T-helper 17 cell (primary cell): ENCODE measurements around the gene LCN1. TPM values are rescaled to one million over a fixed set of nuclear protein-coding genes. Genes with fewer than 3 reads are reported as not detected.
"Not testable (repeated sequence)": the region's sequence is repeated elsewhere in the genome, so short reads cannot be mapped to it uniquely, and the experiment has no call there.

Experiments used
- ATAC-seq: fragments of 150-1000 bp; cut with Tn5 transposase; 2 replicates; pipeline ENCODE4 v1.10.0; 2021; ENCODE audit warnings: mild to moderate bottlenecking, moderate library complexity
- DNase-seq, 3 donors: peaks; one replicate each; pipeline versions ENCODE4 v3.0.0 to v3.0.0-alpha.2; 2020 to 2021
- H3K9me3 ChIP-seq: one replicate; pipeline ENCODE4 v1.7.0; 2013; ENCODE audit warnings: low read length, mild to moderate bottlenecking; ENCODE audit not compliant: control insufficient read depth, poor library complexity, severe bottlenecking
- H3K27ac Mint-ChIP-seq: one replicate; pipeline ENCODE4 v1.8.0; 2022; ENCODE audit warnings: mild to moderate bottlenecking, moderate library complexity, mixed read lengths
- H3K27me3 Mint-ChIP-seq: one replicate; pipeline ENCODE4 v1.8.0; 2022; ENCODE audit warnings: mixed read lengths
- H3K36me3 Mint-ChIP-seq: one replicate; pipeline ENCODE4 v1.8.0; 2022; ENCODE audit warnings: low read depth, mixed read lengths
- H3K4me1 Mint-ChIP-seq: one replicate; pipeline ENCODE4 v1.8.0; 2022; ENCODE audit warnings: mild to moderate bottlenecking, mixed read lengths
- H3K4me3 Mint-ChIP-seq: one replicate; pipeline ENCODE4 v1.8.0; 2022; ENCODE audit warnings: mild to moderate bottlenecking, moderate library complexity, mixed read lengths
- total RNA-seq, 4 donors: library from RNA in 2 of 4; stranded (reverse) in 2 of 4; gene quantifications; one replicate each; pipeline ENCODE4 v1.2.3 and lab custom pipeline; 2022 to 2026

Gene LCN1
- total RNA-seq, 2 donors from 2014 or later: not detected

DNA sequence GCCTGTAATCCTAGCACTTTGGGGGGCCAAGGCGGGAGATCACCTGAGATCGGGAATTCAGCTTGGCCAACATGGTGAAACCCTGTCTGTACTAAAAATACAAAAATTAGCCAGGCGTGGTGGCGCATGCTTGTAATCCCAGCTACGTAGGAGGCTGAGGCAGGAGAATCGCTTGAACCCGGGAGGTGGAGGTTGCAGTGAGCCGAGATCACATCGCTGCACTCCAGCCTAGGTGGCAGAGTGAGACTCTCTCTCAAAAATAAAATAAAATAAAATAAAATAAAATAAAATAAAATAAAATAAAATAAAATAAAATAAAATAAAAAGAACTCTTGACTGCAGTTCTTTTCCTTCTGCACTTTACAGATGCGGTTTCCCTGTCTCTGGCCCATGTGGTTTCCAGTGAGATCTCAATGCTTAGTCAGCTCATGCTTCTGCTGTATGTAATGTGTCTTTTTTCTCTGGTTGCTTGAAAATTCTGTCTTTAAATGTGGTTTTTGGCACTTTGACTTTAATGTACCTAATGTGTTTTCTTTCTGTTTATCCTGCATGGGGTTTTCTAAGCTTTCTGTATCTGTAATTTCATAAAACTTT is 7.7 kb downstream of the LCN1 start:
- H3K9me3 ChIP-seq, H3K27ac Mint-ChIP-seq, ATAC-seq, DNase-seq, H3K4me1 Mint-ChIP-seq, H3K4me3 Mint-ChIP-seq, H3K36me3 Mint-ChIP-seq: not testable (repeated sequence)
- H3K27me3 Mint-ChIP-seq: peaks cover 25% of the 10 kb centered on the region

GRCh38 chr9:135530146-135530545 is 8.9 kb downstream of the LCN1 start:
- DNase-seq (no peak), ATAC-seq (no peak)
- Mint-ChIP-seq H3K27ac (no peak overlapping the region), H3K36me3 (peaks cover 2% of the 10 kb centered on the region), H3K4me3 (no peak overlapping the region), H3K27me3 (peaks cover 36% of the 10 kb centered on the region), H3K4me1 (peaks cover 2% of the 10 kb centered on the region)
- no peaks in the 10 kb centered on the region for H3K9me3 ChIP-seq

- peaks cover 2% of the 10 kb centered on the region for H3K4me1 Mint-ChIP-seq
- peaks cover 2% of the 10 kb centered on the region for H3K36me3 Mint-ChIP-seq
- no peak overlapping the region for H3K4me3 Mint-ChIP-seq
- ATAC-seq (no peak), DNase-seq (no peak)
- H3K27ac Mint-ChIP-seq: no peak overlapping the region
- H3K27me3 Mint-ChIP-seq: peaks cover 31% of the 10 kb centered on the region
- H3K9me3 ChIP-seq: no peaks in the 10 kb centered on the region
Measured at GRCh38 chr9:135531096-135531495, 9.9 kb downstream of the LCN1 start.

DNA sequence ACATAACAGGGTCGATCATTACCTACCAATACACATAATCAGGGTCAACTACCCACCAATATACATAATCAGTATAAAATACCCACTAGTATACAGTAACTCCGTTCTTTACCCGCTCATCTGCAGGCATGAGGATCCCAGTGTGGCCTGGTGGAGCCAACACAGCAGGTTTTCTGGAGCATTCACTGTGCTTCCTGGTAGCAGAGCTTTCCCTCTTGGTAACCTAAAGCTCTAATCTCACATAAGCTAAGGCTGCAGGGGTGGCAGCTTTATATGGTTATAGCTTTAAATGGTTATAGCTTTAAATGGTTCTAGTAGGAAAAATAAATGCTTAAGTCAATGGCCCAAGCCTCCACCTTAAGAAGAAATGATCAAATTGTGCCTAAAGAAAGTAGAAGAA is 11.9 kb downstream of the LCN1 start:
- Mint-ChIP-seq H3K27me3 (peaks cover 51% of the 10 kb centered on the region), H3K4me3 (no peak overlapping the region), H3K4me1 (peaks cover 2% of the 10 kb centered on the region), H3K36me3 (peaks cover 2% of the 10 kb centered on the region), H3K27ac (no peak overlapping the region)
- DNase-seq (no peak), ATAC-seq (no peak)
- no peaks in the 10 kb centered on the region for H3K9me3 ChIP-seq

- DNase-seq: no peak
- no peaks in the 10 kb centered on the region for H3K9me3 ChIP-seq
- Mint-ChIP-seq H3K27ac (no peak overlapping the region), H3K4me3 (no peak overlapping the region), H3K4me1 (peaks cover 2% of the 10 kb centered on the region), H3K36me3 (peaks cover 2% of the 10 kb centered on the region), H3K27me3 (peaks cover 56% of the 10 kb centered on the region)
- ATAC-seq: no peak
Measured at GRCh38 chr9:135533674-135534073, 12.4 kb downstream of the LCN1 start.

DNA sequence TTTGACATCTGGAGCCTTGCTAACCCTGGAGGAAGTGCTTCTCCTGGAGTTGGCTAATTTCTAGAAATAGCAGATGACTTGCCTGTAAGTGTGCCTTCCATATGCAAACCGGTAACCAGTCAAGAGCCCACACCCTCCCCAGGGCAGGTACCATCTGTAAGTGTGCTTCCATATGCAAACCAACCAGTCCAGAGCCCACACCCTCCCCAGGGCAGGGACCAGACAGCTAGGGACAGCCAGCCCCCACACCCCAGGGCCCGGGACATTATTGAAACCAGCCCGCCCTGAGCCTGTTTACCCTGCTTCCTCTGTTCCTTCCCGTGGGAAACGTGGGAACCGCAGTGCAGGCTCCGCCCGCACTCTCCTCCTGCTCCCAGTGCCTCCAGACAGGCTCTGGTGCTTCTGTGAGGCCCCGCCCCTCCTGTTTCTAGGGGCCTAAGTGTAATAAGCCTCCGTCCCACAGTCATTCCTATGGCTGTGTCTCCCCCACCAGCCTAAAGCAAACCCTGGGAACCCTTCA is 13.0 kb downstream of the LCN1 start:
- H3K27me3 Mint-ChIP-seq: peaks cover 62% of the 10 kb centered on the region
- H3K36me3 Mint-ChIP-seq, ATAC-seq, H3K27ac Mint-ChIP-seq, H3K4me3 Mint-ChIP-seq, H3K9me3 ChIP-seq, H3K4me1 Mint-ChIP-seq, DNase-seq: not testable (repeated sequence)

DNA sequence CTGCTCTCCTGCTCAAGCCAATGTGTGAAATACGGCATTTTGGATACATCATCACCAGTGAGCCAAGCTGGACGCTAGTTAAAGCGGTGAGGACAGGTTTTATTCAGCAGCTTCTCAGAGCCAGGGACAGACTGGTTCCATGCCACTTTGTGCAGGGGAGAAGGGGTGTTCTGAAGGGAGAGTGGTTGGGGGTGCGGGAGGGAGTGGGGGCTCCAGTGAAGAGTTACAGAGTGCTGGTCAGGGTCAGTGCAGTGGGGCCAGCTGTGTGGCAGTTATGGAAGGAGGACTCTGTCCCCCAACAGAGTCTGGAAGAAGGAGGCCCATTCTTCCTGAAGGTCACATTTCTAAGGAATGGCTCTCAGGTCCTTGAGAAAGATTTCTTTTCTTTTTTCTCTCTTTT is 13.6 kb downstream of the LCN1 start:
- not testable (repeated sequence) for ATAC-seq, H3K4me1 Mint-ChIP-seq, H3K27ac Mint-ChIP-seq, DNase-seq, H3K36me3 Mint-ChIP-seq, H3K9me3 ChIP-seq, H3K4me3 Mint-ChIP-seq
- peaks cover 68% of the 10 kb centered on the region for H3K27me3 Mint-ChIP-seq

GRCh38 chr9:135535631-135536030 is 14.4 kb downstream of the LCN1 start:
- not testable (repeated sequence) for H3K4me3 Mint-ChIP-seq, ATAC-seq, H3K27ac Mint-ChIP-seq, H3K9me3 ChIP-seq, H3K36me3 Mint-ChIP-seq, DNase-seq, H3K4me1 Mint-ChIP-seq
- peaks cover 75% of the 10 kb centered on the region for H3K27me3 Mint-ChIP-seq

DNA sequence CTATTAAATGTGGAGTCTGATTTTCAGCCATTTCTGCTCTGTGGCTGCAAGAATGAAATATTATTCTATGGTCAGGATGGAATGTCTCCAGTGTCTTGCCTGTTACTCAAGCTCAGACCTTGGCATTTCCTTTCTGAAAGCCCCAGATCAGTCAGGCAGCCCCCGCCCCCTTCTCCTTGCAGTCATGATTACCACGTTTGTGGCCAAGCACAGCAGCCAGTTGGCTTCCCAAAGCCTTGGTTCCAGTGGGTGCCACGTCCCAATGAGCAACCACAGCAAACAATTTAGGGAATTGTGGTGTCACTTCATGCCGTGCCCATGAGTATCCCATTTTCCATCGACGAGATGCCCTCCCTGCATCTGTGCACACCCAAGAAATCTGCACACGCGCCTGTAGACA is 15.0 kb downstream of the LCN1 start:
- Mint-ChIP-seq H3K27me3 (peaks cover 71% of the 10 kb centered on the region), H3K4me1 (no peaks in the 10 kb centered on the region), H3K27ac (no peak overlapping the region), H3K36me3 (no peaks in the 10 kb centered on the region), H3K4me3 (no peak overlapping the region)
- H3K9me3 ChIP-seq: no peaks in the 10 kb centered on the region
- DNase-seq (no peak), ATAC-seq (no peak)

- H3K9me3 ChIP-seq, H3K36me3 Mint-ChIP-seq, H3K4me1 Mint-ChIP-seq, ATAC-seq, H3K4me3 Mint-ChIP-seq, H3K27ac Mint-ChIP-seq, DNase-seq: not testable (repeated sequence)
- H3K27me3 Mint-ChIP-seq: peaks cover 46% of the 10 kb centered on the region
Measured at GRCh38 chr9:135543262-135543894, 22.1 kb downstream of the LCN1 start.

- H3K4me3 Mint-ChIP-seq: no peak overlapping the region
- H3K9me3 ChIP-seq: no peaks in the 10 kb centered on the region
- H3K36me3 Mint-ChIP-seq: no peaks in the 10 kb centered on the region
- no peaks in the 10 kb centered on the region for H3K4me1 Mint-ChIP-seq
- DNase-seq (no peak), ATAC-seq (no peak)
- no peak overlapping the region for H3K27ac Mint-ChIP-seq
- H3K27me3 Mint-ChIP-seq: peaks cover 29% of the 10 kb centered on the region
Measured at GRCh38 chr9:135544981-135545635, 23.9 kb downstream of the LCN1 start.

DNA sequence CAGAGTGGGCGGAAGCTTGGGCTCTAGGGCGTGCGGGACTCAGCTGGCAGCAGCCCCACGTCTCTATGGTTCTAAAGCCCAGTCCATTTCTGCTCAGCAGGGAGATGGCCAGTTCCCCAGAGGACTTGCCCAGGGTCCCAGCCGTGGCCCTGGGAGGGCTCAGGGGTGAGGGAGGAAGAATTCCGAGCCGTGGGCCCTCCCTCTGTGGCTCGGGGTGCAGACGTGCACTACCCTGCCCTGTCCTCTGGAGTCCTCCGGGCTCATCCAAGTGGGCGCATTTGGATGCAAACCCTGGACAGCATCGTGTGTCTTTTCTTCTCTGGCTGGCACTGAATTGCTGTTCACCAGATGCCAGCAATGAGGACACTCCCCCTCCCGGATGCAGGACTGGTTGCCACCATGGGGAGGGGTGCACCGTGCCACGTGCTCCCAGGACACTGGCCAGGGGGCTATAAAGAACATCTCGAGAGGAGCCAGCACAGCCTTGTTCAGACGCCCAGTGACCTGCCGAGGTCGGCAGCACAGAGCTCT is 24.5 kb downstream of the LCN1 start, which contains the start of gene OBP2A:
TSS of gene OBP2A (plus strand) at position 481 of the 531 bp plus-strand sequence. CDS start 55 bp downstream, outside the sequence.
- H3K4me1 Mint-ChIP-seq, ATAC-seq, H3K9me3 ChIP-seq, H3K36me3 Mint-ChIP-seq, DNase-seq, H3K4me3 Mint-ChIP-seq, H3K27ac Mint-ChIP-seq: not testable (repeated sequence)
- H3K27me3 Mint-ChIP-seq: peaks cover 29% of the 10 kb centered on the region

GRCh38 chr9:135546792-135547617 is 25.8 kb downstream of the LCN1 start:
- not testable (repeated sequence) for DNase-seq, ATAC-seq, H3K4me1 Mint-ChIP-seq, H3K36me3 Mint-ChIP-seq, H3K27ac Mint-ChIP-seq, H3K9me3 ChIP-seq, H3K4me3 Mint-ChIP-seq
- peaks cover 32% of the 10 kb centered on the region for H3K27me3 Mint-ChIP-seq
